ENCODE data around the gene CD82.

CD82 gene, protein sequence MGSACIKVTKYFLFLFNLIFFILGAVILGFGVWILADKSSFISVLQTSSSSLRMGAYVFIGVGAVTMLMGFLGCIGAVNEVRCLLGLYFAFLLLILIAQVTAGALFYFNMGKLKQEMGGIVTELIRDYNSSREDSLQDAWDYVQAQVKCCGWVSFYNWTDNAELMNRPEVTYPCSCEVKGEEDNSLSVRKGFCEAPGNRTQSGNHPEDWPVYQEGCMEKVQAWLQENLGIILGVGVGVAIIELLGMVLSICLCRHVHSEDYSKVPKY

GRCh38 chr11:44565211-44565952, at the start of gene CD82:
Gene CD82 (plus strand): TSS chr11:44565663. CDS start chr11:44594663, 29,000 bp downstream.
- H3K4me3 ChIP-seq: peak within 1 kb of the TSS; percentile 80
- no peak for TF ChIP-seq CTCF (IDR thresholded peaks at IDR 0.05)
- DNase-seq (ENCODE audit: low spot score): peak; percentile 100
- H3K27ac ChIP-seq: peak within 1 kb of the TSS; percentile 96 to 98

DNA sequence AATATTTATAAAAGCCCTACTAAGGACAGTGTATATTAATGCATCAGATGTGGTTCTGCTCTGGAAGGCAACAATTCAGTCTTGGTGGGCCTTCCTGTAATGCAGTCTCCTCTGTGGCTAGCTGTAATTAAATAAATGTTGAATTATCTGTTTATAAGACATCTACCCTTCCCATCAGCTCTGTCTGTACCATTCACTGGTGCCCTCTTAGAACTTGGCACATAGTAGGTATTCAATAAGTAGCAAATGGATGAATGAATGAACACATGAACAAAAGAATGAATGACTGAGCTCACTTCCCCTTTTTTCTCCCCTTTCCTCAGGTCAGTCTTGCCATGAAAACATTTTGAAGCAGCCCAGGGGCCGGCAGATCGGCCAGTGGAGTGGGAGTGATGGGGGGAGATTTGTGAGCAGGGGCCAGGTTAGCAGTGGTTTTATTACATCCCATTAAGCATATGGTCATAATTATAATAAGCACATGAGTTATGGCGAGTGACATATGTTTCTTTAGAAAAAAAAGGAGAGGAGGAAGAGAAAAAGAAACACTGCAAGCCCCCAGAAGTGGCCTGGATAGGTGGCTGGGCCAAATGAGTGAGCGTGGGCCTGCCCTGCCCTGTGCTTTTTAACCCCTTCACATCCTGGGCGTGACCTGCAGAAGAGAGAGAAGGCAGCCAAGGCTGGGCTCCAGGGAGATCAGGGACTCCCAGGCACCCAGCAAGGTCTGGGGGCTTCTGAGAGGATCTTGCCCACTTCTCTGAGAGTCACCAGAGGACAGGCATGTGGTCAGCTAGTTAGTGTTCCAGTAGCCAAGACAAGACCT, 48.6 kb upstream of the CD82 start:
- no peak overlapping the region for H3K27ac ChIP-seq
- no peak for TF ChIP-seq CTCF (IDR thresholded peaks at IDR 0.05)
- no peak overlapping the region for H3K4me3 ChIP-seq
- DNase-seq (ENCODE audit: low spot score): no peak

- Histone ChIP-seq H3K27ac (no peak overlapping the region), H3K4me3 (no peak overlapping the region)
- TF ChIP-seq CTCF (IDR thresholded peaks at IDR 0.05): no peak
- no peak for DNase-seq (ENCODE audit: low spot score)
Observed at GRCh38 chr11:44517541-44517940, 47.9 kb upstream of the CD82 start.

DNA sequence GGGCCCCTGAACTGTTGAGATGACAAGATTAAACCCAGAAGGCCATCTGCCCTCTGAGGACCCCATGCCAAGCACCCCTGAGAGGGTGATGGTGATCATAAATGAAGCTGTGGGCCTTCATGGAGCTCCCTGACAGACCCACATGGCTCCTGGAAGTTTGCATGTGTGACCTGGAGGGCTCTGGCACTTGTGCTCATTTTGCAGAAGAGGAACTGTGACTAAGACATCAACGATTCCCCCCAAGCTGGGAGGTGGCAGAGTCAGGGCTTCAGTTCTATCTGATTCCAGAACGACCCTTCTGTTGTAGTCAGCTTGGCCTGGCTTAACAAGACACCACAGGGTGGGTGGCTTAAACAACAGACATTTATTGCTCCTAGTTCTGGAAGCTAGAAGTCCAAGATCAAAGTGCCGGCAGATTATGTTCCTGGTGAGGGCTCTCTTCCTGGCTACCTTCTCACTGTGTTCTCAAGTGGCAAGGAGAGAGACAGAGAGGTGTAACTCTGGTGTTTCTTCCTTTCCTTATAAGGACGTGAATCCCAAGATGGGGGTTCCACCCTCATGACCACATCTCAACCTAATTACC, 46.4 kb upstream of the CD82 start:
- no peak for TF ChIP-seq CTCF (IDR thresholded peaks at IDR 0.05)
- H3K27ac ChIP-seq: no peak overlapping the region
- DNase-seq (ENCODE audit: low spot score): no peak

DNA sequence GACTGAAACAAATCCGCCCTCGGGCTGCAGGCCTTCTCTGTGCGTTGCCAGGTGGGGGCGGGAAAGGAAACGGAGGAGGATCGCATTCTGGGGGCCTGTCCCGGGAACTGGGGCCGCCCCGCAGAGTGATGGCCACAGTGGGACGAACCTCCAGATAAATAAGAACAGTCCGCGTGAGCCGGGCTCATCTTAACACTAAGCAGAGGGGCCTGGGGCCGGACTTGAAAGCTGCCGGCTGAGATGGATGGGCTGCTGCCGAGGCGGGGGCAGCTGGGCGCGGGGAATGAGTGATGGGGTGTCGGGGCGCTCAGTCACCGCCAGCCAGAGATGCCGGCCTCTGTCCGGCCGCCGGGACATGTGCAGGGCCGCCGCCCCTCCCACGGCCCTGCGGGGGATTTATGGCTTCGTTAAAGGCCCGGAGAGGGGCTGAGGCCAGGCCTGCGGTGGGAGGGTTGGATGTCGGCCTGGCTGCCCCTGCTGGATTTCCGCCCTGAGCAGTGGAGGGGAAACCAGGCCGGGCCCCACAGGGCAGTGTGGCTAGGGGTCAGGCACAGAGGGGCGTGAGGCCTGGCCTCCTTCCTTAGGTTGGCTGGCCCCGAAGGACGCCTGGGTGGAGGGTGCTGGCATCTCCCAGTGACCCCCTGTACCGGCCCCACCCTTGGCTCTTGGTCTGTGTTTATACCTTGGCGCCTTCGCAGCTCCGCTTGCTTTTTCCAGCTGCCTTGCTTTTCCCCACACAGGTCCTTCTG, 45.3 kb upstream of the CD82 start:
- DNase-seq (ENCODE audit: low spot score): no peak
- peak overlapping the region in 1 of 2 donors; percentile 55 for H3K27ac ChIP-seq
- H3K4me3 ChIP-seq: peak overlapping the region; percentile 45
- TF ChIP-seq CTCF (IDR thresholded peaks at IDR 0.05): no peak

More for the DNA sequence above, 46.4 kb upstream of the CD82 start:
- no peak overlapping the region for H3K4me3 ChIP-seq

- no peak overlapping the region for H3K4me3 ChIP-seq
- DNase-seq (ENCODE audit: low spot score): no peak
- no peak overlapping the region for H3K27ac ChIP-seq
- TF ChIP-seq CTCF (IDR thresholded peaks at IDR 0.05): no peak
Observed at GRCh38 chr11:44521148-44521547, 44.3 kb upstream of the CD82 start.

Measured in coronary artery (tissue), 2 donors.